Right renal pelvis (tissue), 4 donors: ENCODE results near the gene KRTAP4-16. TPM values are rescaled to one million over a fixed set of nuclear protein-coding genes. Genes with fewer than 3 reads are reported as not detected.

ENCODE experiments used
- polyA plus RNA-seq, 4 donors: library from polyadenylated mRNA; unstranded; fragments of 120-200 nt; gene quantifications; one replicate each; pipeline ENCODE4 v1.2.1, GENCODE V29; 2013; ENCODE audit not compliant: insufficient read length in 4 of 4

The KRTAP4-16 gene
- polyA plus RNA-seq, 4 donors: not detected

Other genes with a start within 250 kb of the KRTAP4-16 start
- gene KRT12, start 235.0 kb downstream of the KRTAP4-16 start, polyA plus RNA-seq: under 1 TPM in 1 of 4 donors, not detected in 3; 0.12 TPM
- under 1 TPM in 3 of 4 donors, not detected in 1; 0.08 to 1.00 (median 0.77) TPM for gene KRT20, start 217.0 kb downstream of the KRTAP4-16 start, polyA plus RNA-seq
- gene KRT23, start 164.6 kb downstream of the KRTAP4-16 start, polyA plus RNA-seq: 1 to 10 TPM in 3 of 4 donors, under 1 TPM in 1; 0.66 to 2.4 (median 1.8) TPM
- gene KRT39, start 135.3 kb downstream of the KRTAP4-16 start, polyA plus RNA-seq: not detected
- gene KRT40, start 117.9 kb downstream of the KRTAP4-16 start, polyA plus RNA-seq: under 1 TPM in 1 of 4 donors, not detected in 3; 0.03 TPM
- not detected for gene KRTAP3-3, start 108.0 kb downstream of the KRTAP4-16 start, polyA plus RNA-seq
- gene KRTAP3-2, start 102.3 kb downstream of the KRTAP4-16 start, polyA plus RNA-seq: not detected
- not detected for gene KRTAP3-1, start 93.1 kb downstream of the KRTAP4-16 start, polyA plus RNA-seq
- gene KRTAP1-5, start 75.0 kb downstream of the KRTAP4-16 start, polyA plus RNA-seq: not detected
- gene KRTAP1-4, start 72.0 kb downstream of the KRTAP4-16 start, polyA plus RNA-seq: not detected
- not detected for gene KRTAP1-3, start 67.3 kb downstream of the KRTAP4-16 start, polyA plus RNA-seq
- not detected for gene KRTAP1-1, start 60.8 kb downstream of the KRTAP4-16 start, polyA plus RNA-seq
- gene KRTAP2-1, start 54.9 kb downstream of the KRTAP4-16 start, polyA plus RNA-seq: not detected
- not detected for gene KRTAP2-2, start 47.0 kb downstream of the KRTAP4-16 start, polyA plus RNA-seq
- gene KRTAP2-3, start 42.1 kb downstream of the KRTAP4-16 start, polyA plus RNA-seq: not detected
- gene KRTAP2-4, start 36.3 kb downstream of the KRTAP4-16 start, polyA plus RNA-seq: not detected
- gene KRTAP4-7, start 18.1 kb downstream of the KRTAP4-16 start, polyA plus RNA-seq: not detected
- not detected for gene KRTAP4-8, start 4.1 kb downstream of the KRTAP4-16 start, polyA plus RNA-seq
- not detected for gene KRTAP4-9, start 3.2 kb upstream of the KRTAP4-16 start, polyA plus RNA-seq
- not detected for gene KRTAP4-11, start 16.2 kb upstream of the KRTAP4-16 start, polyA plus RNA-seq
- gene KRTAP4-12, start 22.0 kb upstream of the KRTAP4-16 start, polyA plus RNA-seq: not detected
- gene KRTAP4-6, start 38.3 kb upstream of the KRTAP4-16 start, polyA plus RNA-seq: not detected
- not detected for gene KRTAP4-5, start 47.6 kb upstream of the KRTAP4-16 start, polyA plus RNA-seq
- gene KRTAP4-4, start 58.5 kb upstream of the KRTAP4-16 start, polyA plus RNA-seq: not detected
- gene KRTAP4-3, start 66.0 kb upstream of the KRTAP4-16 start, polyA plus RNA-seq: not detected
- gene KRTAP4-2, start 76.0 kb upstream of the KRTAP4-16 start, polyA plus RNA-seq: not detected
- gene KRTAP4-1, start 82.7 kb upstream of the KRTAP4-16 start, polyA plus RNA-seq: not detected
- not detected for gene KRTAP9-1, start 87.7 kb upstream of the KRTAP4-16 start, polyA plus RNA-seq
- not detected for gene KRTAP9-2, start 124.4 kb upstream of the KRTAP4-16 start, polyA plus RNA-seq
- gene KRTAP9-3, start 130.2 kb upstream of the KRTAP4-16 start, polyA plus RNA-seq: not detected
- not detected for gene KRTAP9-8, start 135.8 kb upstream of the KRTAP4-16 start, polyA plus RNA-seq
- not detected for gene KRTAP9-4, start 147.5 kb upstream of the KRTAP4-16 start, polyA plus RNA-seq
- gene KRTAP9-9, start 153.2 kb upstream of the KRTAP4-16 start, polyA plus RNA-seq: not detected
- gene KRTAP9-6, start 163.2 kb upstream of the KRTAP4-16 start, polyA plus RNA-seq: under 1 TPM in 1 of 4 donors, not detected in 3; 0.05 TPM
- gene KRTAP9-7, start 173.5 kb upstream of the KRTAP4-16 start, polyA plus RNA-seq: not detected
- gene KRTAP29-1, start 200.6 kb upstream of the KRTAP4-16 start, polyA plus RNA-seq: not detected
- gene KRTAP16-1, start 207.1 kb upstream of the KRTAP4-16 start, polyA plus RNA-seq: not detected
- gene KRTAP17-1, start 213.5 kb upstream of the KRTAP4-16 start, polyA plus RNA-seq: not detected
- not detected for gene KRT33A, start 248.6 kb upstream of the KRTAP4-16 start, polyA plus RNA-seq